Endothelial cell of umbilical vein (primary cell): ENCODE measurements around the gene TXNRD1. TPM values are rescaled to one million over a fixed set of nuclear protein-coding genes. Genes with fewer than 3 reads are reported as not detected.
A peak's percentile ranks its signal among the peaks of the same experiment; 100 is the strongest.

Experiments
- Bru-seq: library from RNA; stranded (reverse); fragments of 400-500 nt; gene quantifications from one replicate; lab custom pipeline; 2021; lab: Mats Ljungman, UMichigan
- BruChase-seq, 2 experiments: library from RNA; stranded (reverse); fragments of 400-500 nt; gene quantifications; one replicate each; lab custom pipeline; 2021; lab: Mats Ljungman, UMichigan
- BruUV-seq: library from RNA; stranded (reverse); fragments of 400-500 nt; replicated peaks from 2 replicates; lab custom pipeline; 2021; lab: Mats Ljungman, UMichigan
- CTCF ChIA-PET: fragments of 300-600, 350-600 bp; sonication (Branson Sonifier 250); formaldehyde crosslinking; loops from one replicate; lab custom pipeline; 2021; ENCODE audit warnings: antibody characterized with exemption, inconsistent platforms; lab: Charles Lee
- POLR2A ChIA-PET: fragments of 300-600, 350-600 bp; sonication (Branson Sonifier 250); formaldehyde crosslinking; loops from one replicate; lab custom pipeline; 2021; ENCODE audit warnings: antibody characterized with exemption, inconsistent platforms; lab: Charles Lee
- DNase-seq: peaks from one replicate; pipeline ENCODE4 v3.0.0-alpha.2; 2011; ENCODE audit warnings: low read depth, low spot score
- FAIRE-seq: peaks from 2 replicates; lab custom pipeline; 2011; peaks lifted over from hg19 to GRCh38; lab: Jason Lieb, UNC
- H2AFZ ChIP-seq: 2 replicates; pipeline ENCODE4 v1.6.0; 2012; ENCODE audit warnings: low read depth, low read length, control low read depth, inconsistent platforms
- H3K27ac ChIP-seq: 2 replicates; pipeline ENCODE4 v1.5.1; 2011; ENCODE audit warnings: low read depth, mild to moderate bottlenecking, control low read depth, low read length, moderate library complexity; ENCODE audit not compliant: insufficient read depth
- H3K27me3 ChIP-seq, 2 experiments: 2 replicates each; pipeline versions ENCODE4 v1.6.0 to v1.6.1; 2011; ENCODE audit warnings: low read length in 2 of 2, mixed read lengths in 1 of 2; ENCODE audit not compliant: control insufficient read depth in 2 of 2, insufficient read depth in 2 of 2
- H3K36me3 ChIP-seq, 2 experiments: 2 replicates in 1 of 2; 3 replicates in 1 of 2; pipeline ENCODE4 v1.5.1; 2011; ENCODE audit warnings: low read length in 2 of 2, mild to moderate bottlenecking in 1 of 2, moderate library complexity in 1 of 2; ENCODE audit not compliant: control insufficient read depth in 2 of 2, insufficient read depth in 2 of 2; ENCODE audit errors: extremely low read depth in 1 of 2
- H3K4me1 ChIP-seq: 3 replicates; pipeline ENCODE4 v1.5.1; 2011; ENCODE audit warnings: mild to moderate bottlenecking, low read length; ENCODE audit not compliant: control insufficient read depth, insufficient read depth; ENCODE audit errors: extremely low read depth
- H3K4me2 ChIP-seq: 2 replicates; pipeline ENCODE4 v1.6.1; 2011; ENCODE audit warnings: low read length, control low read depth, mixed read lengths; ENCODE audit not compliant: insufficient read depth
- H3K4me3 ChIP-seq, 3 experiments: fragments of 200-600 bp in 1 of 3; sonication (generic), shearing (Covaris generic) in 1 of 3; replicated peaks in 1 of 3; 2 replicates each; pipeline ENCODE4 v1.5.1; 2011 to 2016; ENCODE audit warnings: control low read depth in 3 of 3, low read length in 3 of 3, mild to moderate bottlenecking in 2 of 3, inconsistent platforms in 1 of 3, low read depth in 1 of 3, moderate library complexity in 1 of 3; ENCODE audit not compliant: insufficient read depth in 1 of 3
- H3K79me2 ChIP-seq: 2 replicates; pipeline ENCODE4 v1.6.0; 2012; ENCODE audit warnings: low read length, inconsistent platforms; ENCODE audit not compliant: control insufficient read depth, insufficient read depth
- H3K9ac ChIP-seq: replicated peaks from 2 replicates; pipeline ENCODE3; 2011; ENCODE audit warnings: low read length, control low read depth; ENCODE audit not compliant: insufficient read depth; ENCODE audit errors: extremely low read depth
- H3K9me1 ChIP-seq: replicated peaks from 3 replicates; pipeline ENCODE4 v1.6.0; 2011; ENCODE audit warnings: mild to moderate bottlenecking, low read length; ENCODE audit not compliant: control insufficient read depth, insufficient read depth; ENCODE audit errors: extremely low read depth
- H3K9me3 ChIP-seq: replicated peaks from 2 replicates; pipeline ENCODE4 v1.5.1; 2012; ENCODE audit warnings: low read length, inconsistent platforms; ENCODE audit not compliant: control insufficient read depth, insufficient read depth
- H4K20me1 ChIP-seq: replicated peaks from 2 replicates; pipeline ENCODE3; 2011; ENCODE audit warnings: mild to moderate bottlenecking, low read length; ENCODE audit not compliant: control insufficient read depth, insufficient read depth; ENCODE audit errors: extremely low read depth
- CTCF ChIP-seq, 2 donors: IDR thresholded peaks; 1 replicate in 1 of 2; 2 replicates in 1 of 2; pipeline ENCODE4 v1.5.1; 2011; ENCODE audit warnings: low read length in 2 of 2, mild to moderate bottlenecking in 2 of 2, moderate library complexity in 2 of 2, control low read depth in 1 of 2, inconsistent platforms in 1 of 2, low read depth in 1 of 2; ENCODE audit not compliant: insufficient read depth in 1 of 2; ENCODE audit errors: extremely low read depth in 1 of 2
- EZH2 ChIP-seq: IDR thresholded peaks from 2 replicates; pipeline ENCODE4 v1.6.1; 2012; ENCODE audit warnings: borderline replicate concordance, low read depth, mild to moderate bottlenecking, moderate library complexity, low read length, inconsistent platforms; ENCODE audit not compliant: severe bottlenecking
- FOS ChIP-seq: IDR thresholded peaks from 2 replicates; pipeline ENCODE4 v1.6.1; 2011; ENCODE audit warnings: mild to moderate bottlenecking, low read length, moderate library complexity, borderline replicate concordance; ENCODE audit not compliant: insufficient read depth
- GATA2 ChIP-seq: IDR thresholded peaks from 2 replicates; pipeline ENCODE4 v1.7.0; 2011; ENCODE audit warnings: low read depth, mild to moderate bottlenecking, moderate library complexity, mixed read lengths, low read length; ENCODE audit not compliant: insufficient read length, insufficient read depth
- JUN ChIP-seq: IDR thresholded peaks from 2 replicates; pipeline ENCODE4 v1.6.1; 2011; ENCODE audit warnings: borderline replicate concordance, low read depth; ENCODE audit not compliant: insufficient read length, insufficient read depth
- MYC ChIP-seq: IDR thresholded peaks from one replicate; pipeline ENCODE4 v1.6.1; 2011; ENCODE audit warnings: mild to moderate bottlenecking, low read depth, low read length
- POLR2A ChIP-seq: IDR thresholded peaks from 2 replicates; pipeline ENCODE4 v1.6.1; 2012; ENCODE audit warnings: low read depth, mild to moderate bottlenecking, control low read depth, low read length
- POLR2AphosphoS5 ChIP-seq: IDR thresholded peaks from 2 replicates; pipeline ENCODE4 v1.6.1; 2012; ENCODE audit warnings: low read depth, mild to moderate bottlenecking, control low read depth, low read length, moderate library complexity; ENCODE audit not compliant: insufficient read depth
- dilution Hi-C: fragments of 300-500 bp; cut with MboI; formaldehyde crosslinking; loops from one replicate; pipeline ENCODE4 v1.15.0; 2019; ENCODE audit warnings: low sequenced_read_pairs; ENCODE audit not compliant: extremely low pct_ligation_motif_present
- intact Hi-C: fragments of 100-400 bp; cut with micrococcal nuclease; formaldehyde crosslinking; loops from one replicate; pipeline ENCODE4 v1.10.0; 2022
- long read RNA-seq: library from polyadenylated mRNA; stranded (forward); transcript quantifications from one replicate; pipeline ENCODE4 v2.0.0, GENCODE V29; 2021
- polyA minus RNA-seq, 3 experiments: library from RNA; depleted of rRNA, polyadenylated mRNA; stranded (reverse); fragments of >200 nt; gene quantifications; 1 replicate in 1 of 3; 2 replicates in 2 of 3; pipeline ENCODE4 v1.2.3, GENCODE V29; 2011
- polyA plus RNA-seq, 4 experiments: library from polyadenylated mRNA; depleted of rRNA in 3 of 4; stranded (reverse) in 3 of 4; unstranded in 1 of 4; fragments of >200 nt; gene quantifications; 2 replicates each; pipeline versions ENCODE4 v1.2.1 to v1.2.3, GENCODE V29; 2011 to 2012; ENCODE audit warnings: missing spikeins in 1 of 4
- total RNA-seq: library from RNA; stranded (reverse); gene quantifications from 2 replicates; pipeline ENCODE4 v1.2.3, GENCODE V29; 2021
- TF ChIP-seq, protein P1 (sequence below): IDR thresholded peaks from 2 replicates; pipeline ENCODE4 v1.6.1; 2011; ENCODE audit not compliant: insufficient read depth, insufficient read length

The TXNRD1 gene
- total RNA-seq (465 and 566 TPM in 2 replicates), polyA plus RNA-seq (278 and 309 TPM in 2 replicates), polyA minus RNA-seq (734 and 1,002 TPM in 2 replicates), Bru-seq, nascent RNA (percentile 99 among the genes with signal in this experiment), BruChase-seq, experiment 1, labeled RNA remaining after a 6-hour chase (percentile 97 among the genes with signal in this experiment), BruChase-seq, experiment 2, labeled RNA remaining after a 2-hour chase (percentile 95 among the genes with signal in this experiment)
- 456 and 556 TPM in 2 replicates for polyA plus RNA-seq (2011; cell fraction: cytosol; rRNA removed)
- 371 and 409 TPM in 2 replicates for polyA plus RNA-seq (2011; cell fraction: nucleus; rRNA removed)
- 367 and 453 TPM in 2 replicates for polyA plus RNA-seq (2012)
- 206 TPM for polyA minus RNA-seq (2011; cell fraction: cytosol; rRNA and poly(A)+ RNA removed)
- polyA minus RNA-seq (2011; cell fraction: nucleus; rRNA and poly(A)+ RNA removed): 326 and 358 TPM in 2 replicates
- long read RNA-seq, transcript TXNRD1-214 (15 exons, 3,974 nt): minor isoform, 57 of 578 reads
- long read RNA-seq, transcript TXNRD1-205 (15 exons, 3,930 nt): major isoform, 226 of 578 reads
- long read RNA-seq, partial matches to known transcripts: 151 of 578 reads
- long read RNA-seq, other reads (novel, unspliced or antisense): 139 of 578 reads

DNA sequence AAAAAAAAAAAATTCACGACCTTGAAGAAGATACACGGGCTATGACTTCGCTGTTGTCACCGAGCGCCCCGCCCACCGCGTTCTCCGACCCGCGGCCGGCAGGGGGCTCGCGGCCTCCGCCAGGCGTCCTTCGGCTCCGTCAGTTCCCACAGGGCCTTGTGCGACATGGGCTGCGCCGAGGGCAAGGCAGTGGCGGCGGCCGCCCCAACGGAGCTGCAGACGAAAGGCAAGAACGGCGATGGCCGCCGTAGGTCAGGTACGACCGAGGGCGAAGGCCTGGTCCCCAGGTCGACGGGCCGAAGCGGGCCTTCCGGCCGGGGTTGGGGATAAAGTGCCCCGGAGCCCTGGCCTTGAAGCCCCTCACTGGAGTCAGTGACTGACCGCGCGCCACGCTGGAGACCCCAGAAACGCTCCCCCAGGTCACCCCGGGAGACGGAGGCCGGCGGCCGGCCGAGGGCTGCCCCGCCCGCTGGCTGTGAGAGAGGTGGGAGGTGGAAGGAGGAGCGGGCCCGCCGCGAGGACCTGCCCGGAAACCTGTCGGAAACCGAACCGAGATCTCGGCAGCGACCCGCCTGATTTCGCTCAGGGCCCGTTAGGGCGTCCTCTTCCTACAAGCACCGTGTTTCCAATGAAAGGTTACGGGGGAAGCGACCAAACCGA is at the start of gene TXNRD1:
Gene TXNRD1, plus strand, starts transcription at position 142 of the 660 bp plus-strand sequence. Its CDS starts 24 bp downstream, at position 166.
- H3K9me1 ChIP-seq: no peaks in the 10 kb centered on the region
- peak within 1 kb of the TSS; percentile 88 for H3K27ac ChIP-seq
- H3K9ac ChIP-seq: peak within 1 kb of the TSS; percentile 93
- DNase-seq (peak; percentile 85), FAIRE-seq (peak; percentile 89)
- peaks cover 38% of the 10 kb centered on the region for H3K4me1 ChIP-seq
- peaks cover 14% of the 10 kb centered on the region for H3K79me2 ChIP-seq
- H3K27me3 ChIP-seq: no peaks in the 10 kb centered on the region
- H3K4me3 ChIP-seq: peak within 1 kb of the TSS; percentile 42 to 64 (median 46)
- CTCF ChIA-PET: interaction anchor here (0.6 to 2.8 kb wide), 18 partner anchors 11 to 124 kb away, joined by 3 to 18 read pairs (median 6); partner anchors contain the start of gene EID3
- H3K36me3 ChIP-seq: no peaks in the 10 kb centered on the region
- peak within 1 kb of the TSS; percentile 61 for H3K4me2 ChIP-seq
- H3K9me3 ChIP-seq: no peaks in the 10 kb centered on the region
- dilution Hi-C loops: no loop called here
- TF ChIP-seq FOS (no peak), CTCF (IDR thresholded peaks at IDR 0.05; ENCODE audit: extremely low read depth in 1 of 2, insufficient read depth in 1 of 2, low read depth in 1 of 2, low read length in 2 of 2) (peak; percentile 94 to 95), MYC (peak; percentile 37), POLR2A (peak; percentile 65), JUN (no peak), GATA2 (no peak), EZH2 (no peak), POLR2AphosphoS5 (peak; percentile 75)
- TF ChIP-seq, protein P1, sequence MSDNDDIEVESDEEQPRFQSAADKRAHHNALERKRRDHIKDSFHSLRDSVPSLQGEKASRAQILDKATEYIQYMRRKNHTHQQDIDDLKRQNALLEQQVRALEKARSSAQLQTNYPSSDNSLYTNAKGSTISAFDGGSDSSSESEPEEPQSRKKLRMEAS: no peak
- no peaks in the 10 kb centered on the region for H4K20me1 ChIP-seq
- POLR2A ChIA-PET: interaction anchor here (0.7 to 6.8 kb wide), 3 partner anchors 77 to 112 kb away, joined by 3 to 222 read pairs (median 3); no protein-coding TSS in a partner anchor
- no TSS peak for BruUV-seq
- intact Hi-C loops: loop anchor here (1.0 to 5.0 kb wide), 4 partner anchors 71 to 242 kb away; partner anchors contain the start of gene CHST11
- peak within 1 kb of the TSS; percentile 54 for H2AFZ ChIP-seq
